GM21423 (cell line): ENCODE results near the gene TSC22D3.
"Not testable (repeated sequence)": the region's sequence is repeated elsewhere in the genome, so short reads cannot be mapped to it uniquely, and the experiment has no call there.

Source experiments
- ATAC-seq: cut with Tn5 transposase; IDR thresholded peaks from one replicate; pipeline ENCODE4 v1.9.1; 2021; ENCODE audit warnings: mild to moderate bottlenecking, moderate library complexity; ENCODE audit not compliant: unreplicated experiment

TSC22D3 gene

DNA sequence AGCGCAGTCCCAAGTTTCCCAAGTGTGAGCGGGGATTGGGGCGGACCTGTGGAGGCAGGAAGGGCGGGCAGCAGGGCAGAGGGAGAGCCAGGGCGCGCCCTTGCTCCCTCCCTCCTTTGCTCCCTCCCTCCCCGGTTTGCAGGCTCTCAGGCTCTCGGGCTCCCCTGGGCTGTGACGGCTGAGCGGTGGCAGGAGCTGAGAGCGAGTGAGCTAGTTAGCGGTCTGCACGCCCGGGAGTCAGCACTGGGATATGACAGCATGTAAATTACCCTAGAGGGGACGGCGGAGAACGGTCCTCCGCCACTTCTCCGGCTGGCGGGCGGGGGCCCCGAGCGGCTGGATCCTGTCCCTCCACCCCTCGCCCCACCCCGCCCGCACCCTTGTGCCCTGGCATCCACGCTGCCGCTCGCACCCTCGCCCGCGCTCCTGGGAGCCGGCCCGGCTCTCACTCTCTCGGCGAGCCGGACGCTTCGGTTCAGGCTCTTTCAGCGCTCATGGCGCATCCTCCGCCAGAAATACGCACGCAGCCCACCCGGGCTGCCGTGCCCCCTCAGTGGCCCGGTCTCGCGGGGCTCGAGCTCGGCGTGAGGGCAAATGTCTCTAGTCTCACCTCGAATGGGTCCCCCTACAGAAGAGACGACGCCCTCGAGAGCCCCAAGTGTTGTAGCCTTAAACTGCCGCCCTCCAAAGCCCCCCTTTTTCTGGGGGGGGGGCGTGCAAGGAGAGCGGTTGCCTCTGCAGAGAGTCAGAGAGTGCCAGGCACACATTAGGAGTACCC is at the start of gene TSC22D3:
TSS of gene TSC22D3 (minus strand) at position 54 of the 778 bp plus-strand sequence. CDS start 368 bp downstream, outside the sequence.
- peak; percentile 83 for ATAC-seq

- ATAC-seq, result no peak
These were observed 47.9 kb upstream of the TSC22D3 start for GRCh38 chrX:107823456-107823855.

DNA sequence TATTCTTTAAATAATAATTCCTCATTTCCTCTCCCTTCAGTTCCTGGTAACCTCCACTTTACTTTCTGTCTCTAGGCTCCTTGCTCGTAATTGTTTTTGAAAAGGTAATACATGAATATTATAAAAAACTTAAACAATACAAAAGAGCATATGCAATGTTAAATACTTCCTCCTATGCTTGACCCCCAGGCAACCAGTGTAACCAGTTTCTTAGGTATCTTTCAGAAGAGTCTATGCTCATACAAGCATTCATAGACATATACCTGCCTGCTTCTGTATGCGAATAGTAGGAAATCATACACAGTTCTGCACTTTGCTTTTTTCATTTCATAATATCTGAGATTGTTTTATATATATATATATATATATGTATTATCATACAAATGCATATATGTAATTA is 47.5 kb upstream of the TSC22D3 start:
- no peak for ATAC-seq

- ATAC-seq, result no peak
These were observed 43.4 kb upstream of the TSC22D3 start for GRCh38 chrX:107818900-107819521.

DNA sequence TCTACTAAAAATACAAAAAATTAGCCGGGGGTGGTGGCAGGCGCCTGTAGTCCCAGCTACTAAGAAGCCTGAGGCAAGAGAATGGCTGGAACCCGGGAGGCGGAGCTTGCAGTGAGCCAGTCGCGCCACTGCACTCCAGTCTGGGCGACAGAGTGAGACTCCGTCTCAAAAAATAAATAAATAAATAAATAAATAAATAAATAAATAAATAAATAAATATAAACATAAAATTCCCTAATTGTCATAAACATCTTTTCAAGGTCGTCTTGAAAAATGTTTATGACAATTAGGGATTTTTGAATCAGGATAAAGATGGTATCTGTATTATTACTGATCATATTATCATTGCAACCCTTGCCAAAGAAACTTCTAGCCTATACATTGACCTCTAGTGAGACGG is 34.5 kb upstream of the TSC22D3 start:
- not testable (repeated sequence) for ATAC-seq

- ATAC-seq, result no peak
These were observed 29.6 kb upstream of the TSC22D3 start for GRCh38 chrX:107805179-107805578.

DNA sequence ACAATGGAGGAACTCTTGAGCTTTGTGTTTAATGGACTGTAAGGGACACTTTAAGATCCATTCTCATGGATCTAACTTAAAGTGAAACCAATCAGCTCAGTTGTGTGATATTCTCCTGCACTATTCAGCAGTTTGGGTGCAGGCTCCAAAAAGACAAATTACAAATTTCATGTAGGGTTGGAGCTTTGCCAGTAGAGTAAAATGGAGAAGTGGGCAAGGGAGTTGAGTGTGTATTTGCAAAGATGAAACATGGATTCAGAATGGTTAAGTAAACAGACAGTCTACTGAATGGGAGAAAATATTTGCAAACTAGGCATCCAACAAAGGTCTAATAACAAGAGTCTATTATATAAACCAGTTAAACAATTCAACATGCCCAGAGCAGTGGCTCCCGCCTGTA is 28.8 kb upstream of the TSC22D3 start:
- ATAC-seq, result no peak

DNA sequence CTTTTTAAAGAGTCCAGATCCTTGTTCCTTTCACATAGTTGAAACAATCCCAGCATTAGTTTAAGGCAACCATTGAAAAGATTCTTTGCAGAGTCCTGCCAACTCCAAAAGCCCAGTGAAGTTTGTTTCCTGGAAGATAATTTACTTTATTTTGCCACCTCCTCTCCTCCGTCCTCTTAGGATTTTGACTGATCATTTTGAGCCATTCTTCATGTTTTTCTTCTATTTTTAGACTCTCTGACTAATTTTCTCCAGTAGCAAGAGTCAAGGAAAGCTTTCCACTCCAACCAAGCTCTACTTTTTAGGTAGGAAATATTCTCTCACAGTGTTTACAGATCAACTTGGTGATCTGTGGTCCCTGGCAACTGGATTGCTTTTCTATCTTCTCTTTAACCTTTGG is 12.2 kb upstream of the TSC22D3 start:
- ATAC-seq, result no peak

GRCh38 chrX:107780525-107780924 is 4.9 kb upstream of the TSC22D3 start:
- no peak for ATAC-seq

- no peak for ATAC-seq
These were observed 1.9 kb upstream of the TSC22D3 start, which contains the start of gene NCBP2L for GRCh38 chrX:107777536-107777832. TSS of gene NCBP2L (plus strand) at chrX:107777733. CDS start at chrX:107794221, 16,488 bp downstream.

- peak; percentile 74 for ATAC-seq
These were observed 1.3 kb upstream of the TSC22D3 start for GRCh38 chrX:107776649-107777535.

GRCh38 chrX:107775000-107775733 is 420 bp downstream of the TSC22D3 start:
- ATAC-seq, result peak; percentile 26

DNA sequence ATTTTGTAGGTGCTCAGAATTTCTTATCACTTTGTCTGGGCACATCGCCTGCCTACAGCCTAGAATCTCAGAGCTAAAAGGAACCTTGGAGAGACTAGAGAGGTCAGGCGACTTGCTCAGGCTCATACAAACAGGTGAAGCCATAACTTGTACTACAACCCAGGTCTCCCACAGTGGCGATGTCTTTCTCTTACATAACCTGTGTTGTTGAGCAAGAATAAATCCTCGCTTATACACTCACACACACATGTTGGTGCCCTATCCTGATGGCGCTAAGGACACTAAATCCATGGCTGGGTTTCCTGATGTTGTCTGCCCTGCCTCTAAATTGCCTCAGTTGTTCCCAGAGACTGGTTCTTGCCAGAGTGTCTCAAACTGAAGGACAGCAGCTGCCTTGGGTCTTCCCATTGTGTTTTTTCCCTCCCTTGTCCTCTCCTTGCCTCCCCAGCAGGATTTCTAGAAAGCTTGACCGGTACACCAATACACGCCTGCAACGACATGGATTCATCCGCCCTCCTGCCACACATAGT is 1.6 kb downstream of the TSC22D3 start:
- ATAC-seq, result no peak

DNA sequence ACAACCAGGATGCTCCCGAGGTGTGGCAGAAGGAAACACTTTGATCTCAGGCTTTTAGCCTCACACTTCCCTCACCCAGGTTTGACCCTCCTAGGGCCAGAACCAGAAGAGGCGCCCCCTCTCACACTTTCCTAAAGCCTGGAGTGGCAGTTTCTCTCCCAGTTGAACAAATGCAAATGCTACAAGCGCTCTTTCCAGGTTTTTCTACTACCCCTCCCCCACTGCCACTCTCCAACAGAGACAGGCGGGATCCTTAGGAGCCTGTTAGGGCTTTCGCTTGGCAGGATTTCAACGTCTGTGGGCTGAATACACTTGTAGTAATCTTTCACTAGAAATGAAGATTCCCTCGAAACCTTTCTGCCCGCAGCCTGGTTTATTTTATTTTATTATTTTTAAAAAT is 2.4 kb downstream of the TSC22D3 start:
- ATAC-seq, result no peak

GRCh38 chrX:107769581-107770317 is 5.8 kb downstream of the TSC22D3 start:
- no peak for ATAC-seq

GRCh38 chrX:107768051-107768450 is 7.5 kb downstream of the TSC22D3 start:
- no peak for ATAC-seq

GRCh38 chrX:107766470-107767150 is 9.0 kb downstream of the TSC22D3 start:
- ATAC-seq, result no peak

DNA sequence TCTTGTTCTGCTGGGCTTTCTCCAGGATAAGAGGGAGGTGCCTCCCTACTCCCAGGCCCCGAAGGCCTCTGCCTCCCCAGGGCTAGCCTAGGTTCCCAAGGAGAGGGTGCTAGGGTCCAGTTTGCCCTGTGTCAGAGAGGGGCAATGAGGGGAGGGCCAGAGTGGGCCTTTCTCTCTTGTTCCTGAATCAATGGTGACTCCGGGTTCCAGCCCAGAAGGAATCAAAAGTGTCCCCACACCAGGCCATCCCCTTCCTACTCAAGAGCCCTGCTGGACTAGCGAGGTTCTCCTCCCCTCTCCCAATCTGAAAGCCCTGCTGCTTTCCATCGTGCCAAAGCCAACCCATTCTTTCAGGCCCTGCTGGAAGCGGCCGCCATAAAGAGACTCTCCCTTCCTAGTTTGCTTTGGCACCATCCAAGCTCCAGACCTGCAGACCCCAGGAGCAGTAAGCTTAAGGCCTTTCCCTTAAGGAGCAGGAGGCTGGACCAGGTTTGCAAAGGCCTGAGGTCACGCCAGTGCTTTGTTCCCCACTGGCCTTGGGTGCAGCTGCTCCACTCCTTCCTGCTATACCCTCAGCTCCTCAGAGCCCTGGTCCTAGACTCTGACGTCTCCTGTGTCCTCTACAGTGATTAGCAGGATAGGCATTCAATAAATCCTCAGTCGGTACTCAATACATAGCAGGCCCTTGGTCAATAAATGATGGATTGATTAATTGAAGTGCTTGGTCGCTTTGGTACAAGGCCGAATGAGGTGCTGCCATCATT is 10.6 kb downstream of the TSC22D3 start:
- no peak for ATAC-seq

GRCh38 chrX:107763647-107764046 is 11.9 kb downstream of the TSC22D3 start:
- no peak for ATAC-seq
